ENCODE results near the gene THADA. TPM values are rescaled to one million over a fixed set of nuclear protein-coding genes. Genes with fewer than 3 reads are reported as not detected.

The THADA gene
- total RNA-seq, 1 donor from 2014 or later, result 51.4 TPM

GRCh38 chr2:43515807-43516497 is 79.9 kb downstream of the THADA start:
- Mint-ChIP-seq H3K4me3 (no peak overlapping the region), H3K36me3 (ENCODE audit: low read depth) (peaks cover 25% of the 10 kb centered on the region), H3K27me3 (no peaks in the 10 kb centered on the region), H3K27ac (peak overlapping the region; percentile 2), H3K9me3 (no peaks in the 10 kb centered on the region), H3K4me1 (peaks cover 26% of the 10 kb centered on the region)
- CTCF ChIA-PET, result no interaction called here
- TF ChIP-seq CTCF (IDR thresholded peaks at IDR 0.05), result no peak
- intact Hi-C loops (cut with micrococcal nuclease), result no loop called here
- no peak for ATAC-seq (ENCODE audit: low read depth)
- no peak for DNase-seq
- POLR2A ChIA-PET, result no interaction called here

- DNase-seq (no peak), ATAC-seq (ENCODE audit: low read depth) (no peak)
- H3K27me3 Mint-ChIP-seq, result no peaks in the 10 kb centered on the region
- POLR2A ChIA-PET, result no interaction called here
- CTCF ChIA-PET, result no interaction called here
- no peak for TF ChIP-seq CTCF (IDR thresholded peaks at IDR 0.05)
- no peak overlapping the region for H3K4me3 Mint-ChIP-seq
- no peaks in the 10 kb centered on the region for H3K9me3 Mint-ChIP-seq
- H3K36me3 Mint-ChIP-seq (ENCODE audit: low read depth), result peaks cover 25% of the 10 kb centered on the region
- intact Hi-C loops (cut with micrococcal nuclease), result no loop called here
- H3K4me1 Mint-ChIP-seq, result peaks cover 26% of the 10 kb centered on the region
- no peak overlapping the region for H3K27ac Mint-ChIP-seq
Measured at GRCh38 chr2:43515248-43515647, 80.6 kb downstream of the THADA start.

GRCh38 chr2:43513796-43514195 is 82.0 kb downstream of the THADA start:
- H3K27ac Mint-ChIP-seq, result no peak overlapping the region
- ATAC-seq (ENCODE audit: low read depth) (no peak), DNase-seq (no peak)
- H3K27me3 Mint-ChIP-seq, result no peaks in the 10 kb centered on the region
- intact Hi-C loops (cut with micrococcal nuclease), result no loop called here
- H3K4me3 Mint-ChIP-seq, result no peak overlapping the region
- no peaks in the 10 kb centered on the region for H3K9me3 Mint-ChIP-seq
- TF ChIP-seq CTCF (IDR thresholded peaks at IDR 0.05), result no peak
- POLR2A ChIA-PET, result no interaction called here
- peaks cover 31% of the 10 kb centered on the region for H3K36me3 Mint-ChIP-seq (ENCODE audit: low read depth)
- peaks cover 24% of the 10 kb centered on the region for H3K4me1 Mint-ChIP-seq
- CTCF ChIA-PET, result no interaction called here

- ChIA-PET POLR2A (no interaction called here), CTCF (no interaction called here)
- DNase-seq (no peak), ATAC-seq (ENCODE audit: low read depth) (no peak)
- Mint-ChIP-seq H3K36me3 (ENCODE audit: low read depth) (peaks cover 35% of the 10 kb centered on the region), H3K27me3 (no peaks in the 10 kb centered on the region), H3K9me3 (no peaks in the 10 kb centered on the region), H3K4me1 (peaks cover 21% of the 10 kb centered on the region), H3K27ac (no peak overlapping the region), H3K4me3 (no peak overlapping the region)
- no peak for TF ChIP-seq CTCF (IDR thresholded peaks at IDR 0.05)
- intact Hi-C loops (cut with micrococcal nuclease), result no loop called here
Measured at GRCh38 chr2:43513216-43513615, 82.6 kb downstream of the THADA start.

GRCh38 chr2:43511199-43511598 is 84.6 kb downstream of the THADA start:
- POLR2A ChIA-PET, result no interaction called here
- peaks cover 50% of the 10 kb centered on the region for H3K36me3 Mint-ChIP-seq (ENCODE audit: low read depth)
- ATAC-seq (ENCODE audit: low read depth) (no peak), DNase-seq (no peak)
- intact Hi-C loops (cut with micrococcal nuclease), result no loop called here
- no peak overlapping the region for H3K4me3 Mint-ChIP-seq
- TF ChIP-seq CTCF (IDR thresholded peaks at IDR 0.05), result no peak
- H3K27me3 Mint-ChIP-seq, result no peaks in the 10 kb centered on the region
- no peak overlapping the region for H3K27ac Mint-ChIP-seq
- CTCF ChIA-PET, result interaction anchor here (1.5 kb wide), 1 partner anchor 27 kb away, joined by 3 read pairs; no protein-coding TSS in a partner anchor
- H3K4me1 Mint-ChIP-seq, result peaks cover 9% of the 10 kb centered on the region
- H3K9me3 Mint-ChIP-seq, result no peaks in the 10 kb centered on the region

Data from activated B cell treated with CpG ODN at 0.5 μM for 24 hours (primary cell).